HG03469 (cell line): ENCODE data around the gene TAGLN.
"Not testable (repeated sequence)": the region's sequence is repeated elsewhere in the genome, so short reads cannot be mapped to it uniquely, and the experiment has no call there.

ENCODE experiments used
- ATAC-seq: cut with Tn5 transposase; IDR thresholded peaks from one replicate; pipeline ENCODE4 v1.9.1; 2021; ENCODE audit warnings: mild to moderate bottlenecking, moderate library complexity, moderate number of reproducible peaks; ENCODE audit not compliant: unreplicated experiment

Gene TAGLN

GRCh38 chr11:117195258-117195657, 3.9 kb upstream of the TAGLN start:
- no peak for ATAC-seq

DNA sequence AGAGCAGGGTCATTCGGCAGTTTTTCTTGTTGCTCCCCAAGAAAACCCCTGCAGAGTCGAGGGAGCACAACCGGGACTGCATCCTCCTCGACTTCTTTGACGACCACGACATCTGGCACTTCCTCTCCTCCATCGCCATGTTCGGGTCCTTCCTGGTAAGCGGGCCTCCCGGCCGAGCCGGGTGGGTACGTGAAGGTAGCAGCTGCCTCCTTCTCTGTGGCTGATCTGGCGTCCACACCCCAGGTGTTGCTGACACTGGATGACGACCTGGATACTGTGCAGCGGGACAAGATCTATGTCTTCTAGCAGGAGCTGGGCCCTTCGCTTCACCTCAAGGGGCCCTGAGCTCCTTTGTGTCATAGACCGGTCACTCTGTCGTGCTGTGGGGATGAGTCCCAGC, 3.4 kb upstream of the TAGLN start:
- no peak for ATAC-seq

- ATAC-seq, result no peak
These were observed 2.2 kb upstream of the TAGLN start for GRCh38 chr11:117197006-117197405.

DNA sequence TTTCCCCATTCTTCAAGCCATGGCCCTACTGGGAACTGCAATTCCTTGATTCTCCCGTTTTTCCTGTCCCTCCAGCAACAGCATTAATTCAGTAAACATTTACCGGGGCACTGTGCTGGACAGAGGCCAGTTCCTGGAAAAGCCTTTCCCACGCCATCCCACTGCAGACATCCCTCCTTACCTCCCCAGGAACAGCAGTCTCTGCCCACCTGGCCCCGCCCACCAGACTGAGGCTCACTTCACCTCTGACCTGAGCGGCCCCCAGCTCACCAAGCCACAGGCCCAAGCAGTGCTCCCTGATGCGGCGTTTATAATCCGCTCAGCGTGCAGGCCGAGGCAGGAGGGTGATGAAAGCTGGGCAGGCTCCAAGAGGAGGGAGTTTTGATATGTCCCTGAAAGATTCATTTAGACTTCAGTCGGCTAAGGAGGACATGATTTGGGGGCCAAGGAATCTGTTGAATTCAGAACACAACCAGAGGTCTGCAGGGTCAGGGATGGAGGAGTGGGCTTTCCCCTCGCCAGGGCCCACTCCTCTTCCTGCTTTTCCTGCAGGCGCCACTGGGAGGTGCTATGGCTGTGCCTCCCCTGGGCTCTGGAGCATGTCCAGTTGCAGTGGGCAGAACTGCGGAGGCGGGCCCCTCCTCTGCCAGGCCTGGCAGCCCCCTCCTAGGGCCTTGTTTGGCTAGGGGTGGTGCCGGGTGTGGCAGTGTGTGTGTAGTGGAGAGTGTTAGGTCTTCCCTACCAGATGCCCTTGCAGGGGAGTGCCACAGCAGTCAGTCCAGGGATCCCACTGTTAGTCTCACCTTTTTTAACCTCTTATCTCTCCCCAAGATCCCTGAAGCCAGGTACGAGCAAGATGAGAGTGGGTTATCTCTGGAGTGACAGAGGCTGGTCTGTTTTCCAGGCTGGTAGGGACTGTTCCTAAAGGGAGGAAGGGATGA, 1.4 kb upstream of the TAGLN start:
- no peak for ATAC-seq

GRCh38 chr11:117198613-117199012, 557 bp upstream of the TAGLN start:
- no peak for ATAC-seq

GRCh38 chr11:117199916-117200812, 994 bp downstream of the TAGLN start:
- ATAC-seq, result no peak

GRCh38 chr11:117200813-117201657, 1.9 kb downstream of the TAGLN start:
- ATAC-seq, result no peak

GRCh38 chr11:117201658-117202305, 2.6 kb downstream of the TAGLN start:
- no peak for ATAC-seq

GRCh38 chr11:117202386-117203068, 3.4 kb downstream of the TAGLN start:
- no peak for ATAC-seq

DNA sequence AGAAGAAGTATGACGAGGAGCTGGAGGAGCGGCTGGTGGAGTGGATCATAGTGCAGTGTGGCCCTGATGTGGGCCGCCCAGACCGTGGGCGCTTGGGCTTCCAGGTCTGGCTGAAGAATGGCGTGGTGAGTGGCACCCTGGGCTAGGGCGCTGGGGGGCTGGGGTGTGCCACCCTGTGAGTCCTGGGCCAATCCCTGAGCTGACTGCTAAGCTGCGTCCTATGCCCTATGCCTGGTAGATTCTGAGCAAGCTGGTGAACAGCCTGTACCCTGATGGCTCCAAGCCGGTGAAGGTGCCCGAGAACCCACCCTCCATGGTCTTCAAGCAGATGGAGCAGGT, 3.9 kb downstream of the TAGLN start:
- ATAC-seq, result no peak

GRCh38 chr11:117204283-117205080, 5.3 kb downstream of the TAGLN start:
- ATAC-seq, result no peak

DNA sequence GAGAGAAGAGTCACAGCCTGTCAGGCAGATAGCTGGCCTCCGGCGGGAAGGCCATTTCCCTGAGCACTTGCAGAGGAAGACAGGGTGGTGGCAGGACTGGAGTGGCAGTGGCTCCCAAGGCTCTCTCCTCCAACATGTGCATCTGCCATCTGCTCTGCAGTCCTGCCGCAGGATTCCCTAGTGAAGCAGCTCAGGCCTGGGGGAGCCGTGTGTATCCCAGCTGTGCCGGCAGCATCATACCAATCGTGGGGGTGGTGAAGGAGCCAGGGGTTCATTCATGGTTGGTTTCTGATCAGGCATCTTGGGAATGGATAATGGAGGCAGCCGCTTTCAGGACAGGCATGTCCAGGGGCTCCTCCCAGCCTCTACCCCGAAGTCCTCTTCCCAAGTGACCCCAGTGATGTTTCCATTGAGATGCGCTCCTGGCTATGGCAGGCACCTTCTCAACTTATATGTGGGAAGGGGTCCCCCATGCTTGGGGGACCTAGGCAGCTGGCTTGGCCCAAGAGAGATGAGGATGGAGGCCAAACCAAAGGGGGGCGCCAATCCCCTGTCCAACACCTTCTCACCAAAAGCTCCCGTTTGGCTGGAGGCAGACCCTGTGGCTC, 6.1 kb downstream of the TAGLN start:
- ATAC-seq, result no peak

- not testable (repeated sequence) for ATAC-seq
These were observed 6.9 kb downstream of the TAGLN start for GRCh38 chr11:117206111-117206510.

GRCh38 chr11:117206859-117207258, 7.7 kb downstream of the TAGLN start:
- ATAC-seq, result not testable (repeated sequence)

GRCh38 chr11:117207481-117207880, 8.3 kb downstream of the TAGLN start:
- ATAC-seq, result not testable (repeated sequence)

- ATAC-seq, result not testable (repeated sequence)
These were observed 9.5 kb downstream of the TAGLN start for GRCh38 chr11:117208710-117209109.

GRCh38 chr11:117209351-117210125, 10.4 kb downstream of the TAGLN start:
- not testable (repeated sequence) for ATAC-seq

DNA sequence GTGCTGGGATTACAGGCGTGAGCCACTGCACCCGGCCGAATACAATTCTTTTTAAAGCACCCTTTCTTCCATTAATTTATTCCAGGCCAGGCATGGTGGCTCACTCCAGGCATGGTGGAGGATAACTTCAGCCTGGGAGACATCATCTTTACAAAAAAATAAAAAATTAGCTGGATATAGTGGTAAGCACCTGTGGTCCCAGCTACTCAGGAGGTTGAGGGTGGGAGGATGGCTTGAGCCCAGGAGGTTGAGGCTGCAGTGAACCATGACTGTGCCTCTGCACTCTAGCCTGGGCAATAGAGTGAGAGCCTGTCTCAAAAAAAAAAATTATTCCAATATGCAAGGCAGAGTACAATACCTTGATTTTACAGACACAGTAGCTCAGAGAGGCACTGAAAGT, 11.4 kb downstream of the TAGLN start:
- no peak for ATAC-seq
